ENCODE data around the gene PDGFC.

PDGFC gene

DNA sequence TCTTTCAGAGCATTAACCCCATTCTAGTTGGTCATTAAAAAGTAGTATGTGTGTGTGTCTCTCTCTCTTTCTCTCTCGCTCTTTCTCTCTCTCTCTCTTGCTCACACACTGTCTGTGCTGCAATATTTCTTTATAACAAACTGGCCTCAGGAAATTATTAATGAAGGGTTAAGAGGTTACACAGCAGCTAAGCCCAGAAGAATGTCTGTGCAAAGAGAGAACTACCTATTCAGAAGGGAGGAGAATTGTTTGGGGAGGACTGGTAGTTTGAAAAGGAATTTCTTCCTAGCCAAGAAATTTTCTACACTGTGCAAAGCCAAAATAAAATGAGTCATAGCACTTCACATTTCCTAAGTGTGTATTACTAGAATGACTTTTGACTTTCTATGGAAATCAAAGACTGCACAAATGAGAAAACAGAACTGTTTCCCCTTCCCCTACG, 22.2 kb downstream of the PDGFC start:
- H3K4me3 ChIP-seq (ENCODE audit: control insufficient read depth, low read depth, low read length) = no peak overlapping the region
- TF ChIP-seq, protein P1, sequence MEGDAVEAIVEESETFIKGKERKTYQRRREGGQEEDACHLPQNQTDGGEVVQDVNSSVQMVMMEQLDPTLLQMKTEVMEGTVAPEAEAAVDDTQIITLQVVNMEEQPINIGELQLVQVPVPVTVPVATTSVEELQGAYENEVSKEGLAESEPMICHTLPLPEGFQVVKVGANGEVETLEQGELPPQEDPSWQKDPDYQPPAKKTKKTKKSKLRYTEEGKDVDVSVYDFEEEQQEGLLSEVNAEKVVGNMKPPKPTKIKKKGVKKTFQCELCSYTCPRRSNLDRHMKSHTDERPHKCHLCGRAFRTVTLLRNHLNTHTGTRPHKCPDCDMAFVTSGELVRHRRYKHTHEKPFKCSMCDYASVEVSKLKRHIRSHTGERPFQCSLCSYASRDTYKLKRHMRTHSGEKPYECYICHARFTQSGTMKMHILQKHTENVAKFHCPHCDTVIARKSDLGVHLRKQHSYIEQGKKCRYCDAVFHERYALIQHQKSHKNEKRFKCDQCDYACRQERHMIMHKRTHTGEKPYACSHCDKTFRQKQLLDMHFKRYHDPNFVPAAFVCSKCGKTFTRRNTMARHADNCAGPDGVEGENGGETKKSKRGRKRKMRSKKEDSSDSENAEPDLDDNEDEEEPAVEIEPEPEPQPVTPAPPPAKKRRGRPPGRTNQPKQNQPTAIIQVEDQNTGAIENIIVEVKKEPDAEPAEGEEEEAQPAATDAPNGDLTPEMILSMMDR (IDR thresholded peaks at IDR 0.05; ENCODE audit: control insufficient read depth, insufficient read depth, low read depth, low read length, missing control alignments) = no peak
- DNase-seq (ENCODE audit: low read depth) = no peak

GRCh38 chr4:156948738-156949137, 22.9 kb downstream of the PDGFC start:
- TF ChIP-seq, protein P1 (IDR thresholded peaks at IDR 0.05; ENCODE audit: control insufficient read depth, insufficient read depth, low read depth, low read length, missing control alignments) = no peak
- no peak overlapping the region for H3K4me3 ChIP-seq (ENCODE audit: control insufficient read depth, low read depth, low read length)
- DNase-seq (ENCODE audit: low read depth) = no peak

DNA sequence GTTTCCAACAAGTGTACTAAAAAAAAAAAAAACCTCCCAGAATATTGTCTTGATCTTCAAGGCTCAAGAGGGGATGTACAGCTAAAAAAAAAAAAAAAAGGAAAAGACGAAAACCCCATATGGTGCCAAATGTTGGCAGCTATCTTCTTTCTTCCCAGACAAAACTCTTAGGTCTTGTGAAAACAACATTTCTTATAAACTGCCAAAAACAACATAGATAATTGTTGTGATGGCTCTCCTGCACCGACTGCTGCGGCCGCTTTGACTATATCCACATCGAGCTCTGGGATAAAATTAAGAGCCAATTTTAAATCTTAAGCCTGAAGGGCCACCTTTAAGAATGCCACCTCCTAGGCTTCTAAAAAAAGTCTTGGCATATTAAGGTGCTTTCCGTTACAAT, 23.5 kb downstream of the PDGFC start:
- DNase-seq (ENCODE audit: low read depth) = no peak
- no peak overlapping the region for H3K4me3 ChIP-seq (ENCODE audit: control insufficient read depth, low read depth, low read length)
- TF ChIP-seq, protein P1 (IDR thresholded peaks at IDR 0.05; ENCODE audit: control insufficient read depth, insufficient read depth, low read depth, low read length, missing control alignments) = no peak

GRCh38 chr4:156946516-156947424, 24.8 kb downstream of the PDGFC start:
- TF ChIP-seq, protein P1 (IDR thresholded peaks at IDR 0.05; ENCODE audit: control insufficient read depth, insufficient read depth, low read depth, low read length, missing control alignments) = no peak
- H3K4me3 ChIP-seq (ENCODE audit: control insufficient read depth, low read depth, low read length) = no peak overlapping the region
- DNase-seq (ENCODE audit: low read depth) = peak; percentile 89

GRCh38 chr4:156945532-156945931, 26.1 kb downstream of the PDGFC start:
- DNase-seq (ENCODE audit: low read depth) = no peak
- TF ChIP-seq, protein P1 (IDR thresholded peaks at IDR 0.05; ENCODE audit: control insufficient read depth, insufficient read depth, low read depth, low read length, missing control alignments) = no peak
- no peak overlapping the region for H3K4me3 ChIP-seq (ENCODE audit: control insufficient read depth, low read depth, low read length)

- TF ChIP-seq, protein P1 (IDR thresholded peaks at IDR 0.05; ENCODE audit: control insufficient read depth, insufficient read depth, low read depth, low read length, missing control alignments) = no peak
- no peak overlapping the region for H3K4me3 ChIP-seq (ENCODE audit: control insufficient read depth, low read depth, low read length)
Measured at GRCh38 chr4:156942991-156943390, 28.6 kb downstream of the PDGFC start.

More at GRCh38 chr4:156942991-156943390, 28.6 kb downstream of the PDGFC start:
- DNase-seq (ENCODE audit: low read depth) = no peak
